A673 (cell line): Measurements from ENCODE around the gene MSMO1.

ENCODE experiments used
- CTCF ChIP-seq: fragments of 300-800, 200-600 bp; sonication (generic); conservative IDR thresholded peaks from 2 replicates; pipeline ENCODE4 v1.5.1; 2017; ENCODE audit warnings: low read depth, mild to moderate bottlenecking, antibody characterized with exemption, low read length, moderate library complexity, mixed read lengths
- EZH2 ChIP-seq: fragments of 200-600 bp; sonication (generic); IDR thresholded peaks from 2 replicates; pipeline ENCODE4 v1.6.1; 2017; ENCODE audit warnings: borderline replicate concordance, low read depth, mild to moderate bottlenecking, mixed read lengths, antibody characterized with exemption, low read length; ENCODE audit not compliant: poor library complexity, severe bottlenecking

- no peak for TF ChIP-seq CTCF
- no peak for TF ChIP-seq EZH2
Observed at GRCh38 chr4:165327211-165328100, at the start of gene MSMO1.
